ENCODE results near the gene TUFT1. TPM values are rescaled to one million over a fixed set of nuclear protein-coding genes. Genes with fewer than 3 reads are reported as not detected.
A peak's percentile ranks its signal among the peaks of the same experiment; 100 is the strongest.

The TUFT1 gene
- total and polyA plus RNA-seq, 2 of the 13 experiments (the other 11 are each of a cell fraction or from before 2014, with no cell fraction given): 6.4 to 7.3 TPM

GRCh38 chr1:151492120-151492519, 48.0 kb upstream of the TUFT1 start:
- H3K27ac ChIP-seq (ENCODE audit: extremely low read length, insufficient read depth, low read length): no peak overlapping the region
- no peak overlapping the region for H3K9ac ChIP-seq (ENCODE audit: insufficient read depth, low read depth, low read length)
- H3K79me2 ChIP-seq (ENCODE audit: insufficient read depth, low read length): no peaks in the 10 kb centered on the region
- H3K4me1 ChIP-seq (ENCODE audit: insufficient read depth, low read length): peaks cover 28% of the 10 kb centered on the region
- H3K4me3 ChIP-seq (replicated peaks in 1 of 3; ENCODE audit: insufficient read depth in 1 of 3, low read depth in 2 of 3, low read length in 3 of 3): no peak overlapping the region
- no peak for DNase-seq (ENCODE audit: low spot score)
- ChIA-PET CTCF (ENCODE audit: low intra/inter-chr PET ratio, low total read pairs) (no interaction called here), POLR2A (no interaction called here)
- ATAC-seq: no peak; the same call in 2 of the 3 replicates
- no peak for FAIRE-seq
- no TSS peak for BruUV-seq (replicated peaks)
- no peaks in the 10 kb centered on the region for H3K36me3 ChIP-seq (replicated peaks in 1 of 2; ENCODE audit: control insufficient read depth in 1 of 2, insufficient read depth in 2 of 2, low read length in 2 of 2)
- TF ChIP-seq RARA (CRISPR knock-in tag; IDR thresholded peaks at IDR 0.05): no peak
- TF ChIP-seq SRF (IDR thresholded peaks at IDR 0.05; ENCODE audit: low read depth, low read length): peak; percentile 27; the same call in 1 of the 2 replicates
- H4K20me1 ChIP-seq (ENCODE audit: insufficient read depth, low read length): no peaks in the 10 kb centered on the region
- WGBS (ENCODE audit: low lambda C conversion rate): 0% methylated on average over 1 of the region's 1 CpG
- no peaks in the 10 kb centered on the region for H3K27me3 ChIP-seq (ENCODE audit: control insufficient read depth in 1 of 2, insufficient read depth in 2 of 2, low read length in 2 of 2)
- no peak overlapping the region for H2AFZ ChIP-seq (ENCODE audit: low read length)
- H3K4me2 ChIP-seq (ENCODE audit: low read depth, low read length): no peak overlapping the region
- in situ Hi-C loops (cut with HindIII; ENCODE audit: extremely low pct_ligation_motif_present, low pct_unique_long_range_greater_than_20kb) (no loop called here), intact Hi-C loops (cut with micrococcal nuclease; ENCODE audit: unreplicated experiment) (no loop called here)
- H3K9me3 ChIP-seq (ENCODE audit: low read length): no peaks in the 10 kb centered on the region

- POLR2A ChIA-PET: no interaction called here
- TF ChIP-seq PLSCR1 (CRISPR knock-in tag; IDR thresholded peaks at IDR 0.05; ENCODE audit: borderline replicate concordance) (no peak), XRCC5 (optimal IDR thresholded peaks at IDR 0.05; ENCODE audit: low read length) (no peak), ZBTB1 (CRISPR knock-in tag; IDR thresholded peaks at IDR 0.05; ENCODE audit: borderline replicate concordance) (no peak), SOX5 (CRISPR knock-in tag; IDR thresholded peaks at IDR 0.05; ENCODE audit: borderline replicate concordance) (no peak), ETV6 (CRISPR knock-in tag; conservative IDR thresholded peaks at IDR 0.05) (no peak), FOXM1 (CRISPR knock-in tag; IDR thresholded peaks at IDR 0.05) (no peak), HHEX (CRISPR knock-in tag; IDR thresholded peaks at IDR 0.05) (no peak), PITX1 (CRISPR knock-in tag; IDR thresholded peaks at IDR 0.05) (no peak), THYN1 (CRISPR knock-in tag; IDR thresholded peaks at IDR 0.05; ENCODE audit: borderline replicate concordance, low read depth) (no peak), E2F1 (CRISPR knock-in tag; IDR thresholded peaks at IDR 0.05) (no peak), SKI (IDR thresholded peaks at IDR 0.05; ENCODE audit: partially characterized antibody) (no peak), NFE2 (CRISPR knock-in tag; IDR thresholded peaks at IDR 0.05) (no peak), JUND (CRISPR knock-in tag; IDR thresholded peaks at IDR 0.05) (no peak), PRPF4 (IDR thresholded peaks at IDR 0.05; ENCODE audit: low read depth, low read length, poor library complexity, severe bottlenecking) (no peak), EP300 (IDR thresholded peaks at IDR 0.05; ENCODE audit: low read depth in 2 of 2, low read length in 2 of 2) (no peak), EP300 (CRISPR knock-in tag; IDR thresholded peaks at IDR 0.05; ENCODE audit: borderline replicate concordance) (no peak)
Measured at GRCh38 chr1:151493042-151493441, 47.1 kb upstream of the TUFT1 start.

More at GRCh38 chr1:151493042-151493441, 47.1 kb upstream of the TUFT1 start:
- Histone ChIP-seq H3K4me1 (ENCODE audit: insufficient read depth, low read length) (peaks cover 28% of the 10 kb centered on the region), H3K4me2 (ENCODE audit: low read depth, low read length) (no peak overlapping the region), H3K36me3 (replicated peaks in 1 of 2; ENCODE audit: control insufficient read depth in 1 of 2, insufficient read depth in 2 of 2, low read length in 2 of 2) (no peaks in the 10 kb centered on the region), H3K27ac (ENCODE audit: extremely low read length, insufficient read depth, low read length) (no peak overlapping the region), H3K4me3 (replicated peaks in 1 of 3; ENCODE audit: insufficient read depth in 1 of 3, low read depth in 2 of 3, low read length in 3 of 3) (no peak overlapping the region), H3K79me2 (ENCODE audit: insufficient read depth, low read length) (no peaks in the 10 kb centered on the region), H3K9ac (ENCODE audit: insufficient read depth, low read depth, low read length) (no peak overlapping the region), H2AFZ (ENCODE audit: low read length) (no peak overlapping the region), H4K20me1 (ENCODE audit: insufficient read depth, low read length) (no peaks in the 10 kb centered on the region), H3K27me3 (ENCODE audit: control insufficient read depth in 1 of 2, insufficient read depth in 2 of 2, low read length in 2 of 2) (no peaks in the 10 kb centered on the region), H3K9me3 (ENCODE audit: low read length) (no peaks in the 10 kb centered on the region)
- intact Hi-C loops (cut with micrococcal nuclease; ENCODE audit: unreplicated experiment): no loop called here
- CTCF ChIA-PET (ENCODE audit: low intra/inter-chr PET ratio, low total read pairs): no interaction called here
- 51% methylated on average over 3 of the region's 3 CpGs for WGBS (ENCODE audit: low lambda C conversion rate)
- FAIRE-seq: no peak
- in situ Hi-C loops (cut with HindIII; ENCODE audit: extremely low pct_ligation_motif_present, low pct_unique_long_range_greater_than_20kb): no loop called here
- no TSS peak for BruUV-seq (replicated peaks)
- ATAC-seq: no peak
- no peak for DNase-seq (ENCODE audit: low spot score)
